Melanocyte of skin (primary cell): ENCODE results near the gene ZNF431. TPM values are rescaled to one million over a fixed set of nuclear protein-coding genes. Genes with fewer than 3 reads are reported as not detected.

Experiments
- small RNA-seq, 2 donors: library from RNA; depleted of rRNA; stranded (forward); fragments of <200 nt; gene quantifications; one replicate each; pipeline ENCODE3, GENCODE V24; 2012
- total RNA-seq, 2 donors: library from RNA; depleted of rRNA; stranded (reverse); fragments of >200 nt; gene quantifications; 2 replicates each; pipeline ENCODE4 v1.2.3, GENCODE V29; 2012

ZNF431 gene
- total RNA-seq = 1 to 10 TPM; 5.2 to 10.0 TPM

DNA sequence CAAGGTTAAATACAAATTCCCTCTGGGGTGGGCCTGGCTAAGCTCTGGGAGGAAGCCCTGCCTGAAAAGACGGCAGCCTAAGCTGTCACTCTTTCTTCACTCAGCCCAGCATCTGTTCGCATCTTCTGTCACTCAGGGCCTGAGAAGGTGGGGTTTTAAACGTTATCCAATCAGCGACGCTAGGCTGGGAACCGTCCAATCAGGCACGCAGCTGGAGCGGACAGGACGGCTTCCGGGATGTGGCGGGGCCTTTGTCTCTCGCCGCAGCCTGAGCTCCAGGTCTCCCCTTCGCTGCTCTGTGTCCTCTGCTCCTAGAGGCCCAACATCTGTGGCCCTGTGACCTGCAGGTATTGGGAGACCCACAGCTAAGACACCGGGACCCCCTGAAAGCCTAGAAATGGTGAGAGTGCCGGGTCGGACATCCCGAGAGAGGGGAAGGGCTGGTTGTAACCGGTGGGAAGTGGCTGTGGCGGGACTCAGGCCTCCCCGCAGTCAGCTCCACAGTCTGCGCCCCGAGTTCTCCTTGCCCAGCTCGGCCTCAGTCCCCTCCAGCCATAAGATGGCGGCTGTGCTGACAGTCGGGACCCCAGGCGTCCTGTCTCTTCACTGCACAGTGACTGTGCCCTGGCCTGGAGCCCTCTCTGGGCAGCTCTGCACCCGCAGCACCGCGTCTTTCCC lies at the start of gene ZNF431:
Gene ZNF431, plus strand, starts transcription at position 254 of the 678 bp plus-strand sequence. Its CDS starts 144 bp downstream, at position 398.

Small RNAs within 50 kb of the gene (small RNA-seq; reads per million reads assigned to genes)
- gene RNA5SP469 = 0.04 to 0.76 reads per million in 2 donors

Other genes starting within 250 kb of the ZNF431 start
- gene ZNF85, start 218.8 kb upstream of the ZNF431 start, total RNA-seq = 1 to 10 TPM; 6.5 to 6.7 TPM
- gene ZNF430, start 121.4 kb upstream of the ZNF431 start, total RNA-seq = 1 to 10 TPM; 4.8 to 10.0 TPM
- 1 to 10 TPM; 6.9 to 9.3 TPM for gene ZNF714, start 59.8 kb upstream of the ZNF431 start, total RNA-seq
- 1 to 10 TPM; 5.3 to 6.9 TPM for gene ZNF708, start 187.4 kb downstream of the ZNF431 start, total RNA-seq
- gene ZNF738, start 217.0 kb downstream of the ZNF431 start, total RNA-seq = 1 to 10 TPM; 3.1 to 5.3 TPM